ENCODE measurements around the gene RNF111. TPM values are rescaled to one million over a fixed set of nuclear protein-coding genes. Genes with fewer than 3 reads are reported as not detected.
"Not testable (repeated sequence)": the region's sequence is repeated elsewhere in the genome, so short reads cannot be mapped to it uniquely, and the experiment has no call there.

Gene RNF111
- total RNA-seq, 1 donor from 2014 or later = 40.1 TPM

DNA sequence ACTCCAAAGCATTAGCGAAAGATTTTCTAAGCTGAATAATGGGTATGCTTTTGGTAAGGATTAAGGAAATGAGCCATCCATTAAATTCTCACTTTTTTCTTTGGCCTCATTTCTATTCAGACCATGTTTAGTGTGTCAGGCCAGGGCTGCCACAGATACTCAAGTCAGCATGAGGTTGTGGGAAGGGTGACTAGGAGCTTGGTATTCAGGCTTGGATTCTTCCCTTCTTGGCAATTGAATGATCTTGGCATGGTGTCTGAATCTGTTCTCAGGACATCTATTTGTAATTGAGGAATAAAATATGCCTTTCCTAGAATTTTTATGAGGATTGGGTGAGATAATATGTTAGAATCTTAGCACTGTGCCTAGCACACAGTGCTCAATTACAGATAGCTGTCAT is 128.7 kb downstream of the RNF111 start:
- peaks cover 5% of the 10 kb centered on the region for H3K4me1 Mint-ChIP-seq (ENCODE audit: low read depth)
- H3K27ac Mint-ChIP-seq = no peak overlapping the region
- H3K36me3 Mint-ChIP-seq (ENCODE audit: insufficient read depth) = peaks cover 21% of the 10 kb centered on the region
- H3K9me3 Mint-ChIP-seq (ENCODE audit: low read depth) = no peaks in the 10 kb centered on the region
- H3K4me3 Mint-ChIP-seq (ENCODE audit: low read depth) = no peak overlapping the region
- no peaks in the 10 kb centered on the region for H3K27me3 Mint-ChIP-seq
- TF ChIP-seq, protein P1, sequence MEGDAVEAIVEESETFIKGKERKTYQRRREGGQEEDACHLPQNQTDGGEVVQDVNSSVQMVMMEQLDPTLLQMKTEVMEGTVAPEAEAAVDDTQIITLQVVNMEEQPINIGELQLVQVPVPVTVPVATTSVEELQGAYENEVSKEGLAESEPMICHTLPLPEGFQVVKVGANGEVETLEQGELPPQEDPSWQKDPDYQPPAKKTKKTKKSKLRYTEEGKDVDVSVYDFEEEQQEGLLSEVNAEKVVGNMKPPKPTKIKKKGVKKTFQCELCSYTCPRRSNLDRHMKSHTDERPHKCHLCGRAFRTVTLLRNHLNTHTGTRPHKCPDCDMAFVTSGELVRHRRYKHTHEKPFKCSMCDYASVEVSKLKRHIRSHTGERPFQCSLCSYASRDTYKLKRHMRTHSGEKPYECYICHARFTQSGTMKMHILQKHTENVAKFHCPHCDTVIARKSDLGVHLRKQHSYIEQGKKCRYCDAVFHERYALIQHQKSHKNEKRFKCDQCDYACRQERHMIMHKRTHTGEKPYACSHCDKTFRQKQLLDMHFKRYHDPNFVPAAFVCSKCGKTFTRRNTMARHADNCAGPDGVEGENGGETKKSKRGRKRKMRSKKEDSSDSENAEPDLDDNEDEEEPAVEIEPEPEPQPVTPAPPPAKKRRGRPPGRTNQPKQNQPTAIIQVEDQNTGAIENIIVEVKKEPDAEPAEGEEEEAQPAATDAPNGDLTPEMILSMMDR (IDR thresholded peaks at IDR 0.05; ENCODE audit: unreplicated experiment) = no peak
- DNase-seq (ENCODE audit: low spot score, unreplicated experiment) = no peak

DNA sequence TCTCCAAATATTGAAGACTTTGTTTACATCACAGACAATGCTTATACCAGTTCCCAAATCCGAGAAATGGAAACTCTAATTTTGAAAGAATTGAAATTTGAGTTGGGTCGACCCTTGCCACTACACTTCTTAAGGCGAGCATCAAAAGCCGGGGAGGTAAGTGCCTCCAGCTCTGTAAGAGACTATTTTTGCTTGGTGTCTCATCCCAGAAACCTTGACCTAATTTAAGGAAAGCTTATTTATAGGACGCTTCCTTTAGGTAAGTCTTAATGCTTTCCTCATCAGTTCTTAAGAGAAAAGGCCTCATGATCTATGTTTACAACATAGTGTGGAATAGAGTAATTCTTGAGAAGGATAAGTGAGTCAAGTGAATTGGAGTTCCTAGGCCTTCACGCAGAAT is 129.3 kb downstream of the RNF111 start:
- DNase-seq (ENCODE audit: low spot score, unreplicated experiment) = no peak
- H3K27ac Mint-ChIP-seq = no peak overlapping the region
- H3K4me3 Mint-ChIP-seq (ENCODE audit: low read depth) = no peak overlapping the region
- peaks cover 5% of the 10 kb centered on the region for H3K4me1 Mint-ChIP-seq (ENCODE audit: low read depth)
- H3K36me3 Mint-ChIP-seq (ENCODE audit: insufficient read depth) = peaks cover 21% of the 10 kb centered on the region
- no peaks in the 10 kb centered on the region for H3K9me3 Mint-ChIP-seq (ENCODE audit: low read depth)
- no peaks in the 10 kb centered on the region for H3K27me3 Mint-ChIP-seq
- TF ChIP-seq, protein P1 (IDR thresholded peaks at IDR 0.05; ENCODE audit: unreplicated experiment) = no peak

DNA sequence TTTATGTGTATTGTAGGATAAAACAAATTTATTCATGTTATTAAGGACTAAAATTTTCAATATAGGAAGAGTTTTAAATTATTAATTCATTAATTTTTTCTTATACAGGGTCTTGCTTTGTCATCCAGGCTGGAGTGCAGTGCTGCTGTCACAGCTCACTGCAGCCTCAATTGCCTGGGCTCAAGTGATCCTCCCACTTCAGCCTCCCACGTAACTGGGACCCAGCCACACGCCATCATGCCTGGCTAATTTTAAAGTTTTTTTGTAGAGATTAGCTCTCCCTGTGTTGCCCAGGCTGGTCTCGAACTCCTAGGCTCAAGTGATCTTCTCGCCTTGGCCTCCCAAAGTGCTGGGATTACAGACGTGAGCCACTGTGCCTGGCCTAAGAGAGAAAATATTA is 132.2 kb downstream of the RNF111 start:
- no peak for DNase-seq (ENCODE audit: low spot score, unreplicated experiment)
- Mint-ChIP-seq H3K9me3 (ENCODE audit: low read depth) (no peaks in the 10 kb centered on the region), H3K4me3 (ENCODE audit: low read depth) (no peak overlapping the region), H3K36me3 (ENCODE audit: insufficient read depth) (peaks cover 17% of the 10 kb centered on the region), H3K27me3 (no peaks in the 10 kb centered on the region), H3K27ac (no peak overlapping the region), H3K4me1 (ENCODE audit: low read depth) (peaks cover 5% of the 10 kb centered on the region)
- TF ChIP-seq, protein P1 (IDR thresholded peaks at IDR 0.05; ENCODE audit: unreplicated experiment) = no peak

DNA sequence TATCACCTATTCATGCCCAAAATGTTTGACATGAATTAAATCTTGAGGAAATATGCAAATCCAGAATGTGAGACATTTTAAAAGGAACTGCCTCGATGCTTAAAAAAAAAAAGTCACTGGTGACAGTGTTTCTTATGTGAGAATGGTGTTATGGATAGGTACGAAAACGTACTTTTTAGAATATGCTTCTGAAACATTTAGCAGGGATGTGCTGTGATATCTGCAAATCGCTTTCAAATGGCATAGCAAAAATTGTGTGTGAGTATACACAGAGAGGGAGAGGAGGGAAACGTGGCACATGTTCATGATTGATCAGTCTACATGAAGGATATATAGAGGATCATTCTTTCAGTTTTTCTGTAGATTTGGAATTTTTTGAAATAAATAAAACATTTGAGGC is 133.5 kb downstream of the RNF111 start:
- Mint-ChIP-seq H3K4me3 (ENCODE audit: low read depth) (no peak overlapping the region), H3K4me1 (ENCODE audit: low read depth) (no peaks in the 10 kb centered on the region), H3K27me3 (no peaks in the 10 kb centered on the region), H3K36me3 (ENCODE audit: insufficient read depth) (peaks cover 19% of the 10 kb centered on the region), H3K27ac (no peak overlapping the region), H3K9me3 (ENCODE audit: low read depth) (no peaks in the 10 kb centered on the region)
- TF ChIP-seq, protein P1 (IDR thresholded peaks at IDR 0.05; ENCODE audit: unreplicated experiment) = no peak
- no peak for DNase-seq (ENCODE audit: low spot score, unreplicated experiment)

DNA sequence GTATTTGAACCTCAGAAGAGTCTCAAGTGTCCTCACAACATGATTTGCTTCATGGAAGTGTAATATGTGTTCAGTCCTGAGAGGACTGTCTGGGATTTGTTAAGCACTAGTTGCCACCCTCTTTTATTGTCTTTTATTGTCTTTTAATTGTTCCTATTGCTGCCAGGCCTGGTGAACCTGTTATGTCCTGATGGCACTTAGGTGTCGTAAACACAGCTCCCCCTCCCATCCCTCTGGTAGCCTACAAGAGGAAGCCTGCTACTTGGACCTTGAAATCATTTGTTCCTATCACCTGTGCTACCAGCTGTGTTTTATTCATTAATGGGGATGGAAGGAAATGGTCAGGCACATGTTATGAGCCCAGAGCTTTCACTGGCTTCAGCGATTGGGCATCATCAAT is 136.8 kb downstream of the RNF111 start:
- no peak overlapping the region for H3K27ac Mint-ChIP-seq
- H3K4me1 Mint-ChIP-seq (ENCODE audit: low read depth) = no peaks in the 10 kb centered on the region
- peaks cover 15% of the 10 kb centered on the region for H3K9me3 Mint-ChIP-seq (ENCODE audit: low read depth)
- H3K27me3 Mint-ChIP-seq = no peaks in the 10 kb centered on the region
- peaks cover 50% of the 10 kb centered on the region for H3K36me3 Mint-ChIP-seq (ENCODE audit: insufficient read depth)
- DNase-seq (ENCODE audit: low spot score, unreplicated experiment) = no peak
- no peak overlapping the region for H3K4me3 Mint-ChIP-seq (ENCODE audit: low read depth)
- TF ChIP-seq, protein P1 (IDR thresholded peaks at IDR 0.05; ENCODE audit: unreplicated experiment) = no peak

DNA sequence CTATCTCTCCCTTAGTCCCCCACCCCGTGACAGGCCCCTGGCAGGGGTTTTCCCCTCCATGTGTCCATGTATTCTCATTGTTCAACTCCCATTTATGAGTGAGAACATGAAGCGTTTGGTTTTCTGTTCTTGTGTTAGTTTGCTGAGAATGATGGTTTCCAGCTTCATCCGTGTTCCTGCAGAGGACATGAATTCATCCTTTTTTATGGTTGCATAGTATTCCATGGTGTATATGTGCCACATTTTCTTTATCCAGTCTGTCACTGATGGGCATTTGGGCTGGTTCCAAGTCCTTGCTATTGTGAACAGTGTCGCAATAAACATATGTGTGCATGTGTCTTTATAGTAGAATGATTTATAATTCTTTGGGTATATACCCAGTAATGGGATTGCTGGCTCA is 138.2 kb downstream of the RNF111 start:
- not testable (repeated sequence) for H3K27me3 Mint-ChIP-seq; H3K27ac Mint-ChIP-seq; H3K4me3 Mint-ChIP-seq (ENCODE audit: low read depth); H3K4me1 Mint-ChIP-seq (ENCODE audit: low read depth); DNase-seq (ENCODE audit: low spot score, unreplicated experiment)
- Mint-ChIP-seq H3K9me3 (ENCODE audit: low read depth) (peaks cover 26% of the 10 kb centered on the region), H3K36me3 (ENCODE audit: insufficient read depth) (peaks cover 62% of the 10 kb centered on the region)

DNA sequence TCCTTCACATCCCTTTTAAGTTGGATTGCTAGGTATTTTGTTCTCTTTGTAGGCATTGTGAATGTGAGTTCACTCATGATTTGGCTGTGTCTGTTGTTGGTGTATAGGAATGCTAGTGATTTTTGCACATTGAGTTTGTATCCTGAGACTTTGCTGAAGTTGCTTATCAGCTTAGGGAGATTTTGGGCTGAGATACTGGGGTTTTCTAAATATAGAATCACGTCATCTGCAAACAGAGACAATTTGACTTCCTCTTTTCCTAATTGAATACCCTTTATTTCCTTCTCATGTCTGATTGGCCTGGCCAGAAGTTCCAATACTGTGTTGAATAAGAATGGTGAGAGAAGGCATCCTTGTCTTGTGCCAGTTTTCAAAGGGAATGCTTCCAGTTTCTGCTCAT is 139.8 kb downstream of the RNF111 start:
- peaks cover 66% of the 10 kb centered on the region for H3K36me3 Mint-ChIP-seq (ENCODE audit: insufficient read depth)
- not testable (repeated sequence) for H3K4me1 Mint-ChIP-seq (ENCODE audit: low read depth); H3K27me3 Mint-ChIP-seq; H3K4me3 Mint-ChIP-seq (ENCODE audit: low read depth); DNase-seq (ENCODE audit: low spot score, unreplicated experiment); H3K27ac Mint-ChIP-seq
- H3K9me3 Mint-ChIP-seq (ENCODE audit: low read depth) = peaks cover 26% of the 10 kb centered on the region

Data from progenitor cell of endocrine pancreas (in vitro differentiated cells).